ENCODE results near the gene CCT3.

Gene CCT3
- long read RNA-seq, transcript CCT3-201 (14 exons, 2,150 nt), result major isoform, 4,070 of 4,191 reads
- long read RNA-seq, partial matches to known transcripts, result 36 of 4,191 reads
- long read RNA-seq, other reads (novel, unspliced or antisense), result 78 of 4,191 reads

DNA sequence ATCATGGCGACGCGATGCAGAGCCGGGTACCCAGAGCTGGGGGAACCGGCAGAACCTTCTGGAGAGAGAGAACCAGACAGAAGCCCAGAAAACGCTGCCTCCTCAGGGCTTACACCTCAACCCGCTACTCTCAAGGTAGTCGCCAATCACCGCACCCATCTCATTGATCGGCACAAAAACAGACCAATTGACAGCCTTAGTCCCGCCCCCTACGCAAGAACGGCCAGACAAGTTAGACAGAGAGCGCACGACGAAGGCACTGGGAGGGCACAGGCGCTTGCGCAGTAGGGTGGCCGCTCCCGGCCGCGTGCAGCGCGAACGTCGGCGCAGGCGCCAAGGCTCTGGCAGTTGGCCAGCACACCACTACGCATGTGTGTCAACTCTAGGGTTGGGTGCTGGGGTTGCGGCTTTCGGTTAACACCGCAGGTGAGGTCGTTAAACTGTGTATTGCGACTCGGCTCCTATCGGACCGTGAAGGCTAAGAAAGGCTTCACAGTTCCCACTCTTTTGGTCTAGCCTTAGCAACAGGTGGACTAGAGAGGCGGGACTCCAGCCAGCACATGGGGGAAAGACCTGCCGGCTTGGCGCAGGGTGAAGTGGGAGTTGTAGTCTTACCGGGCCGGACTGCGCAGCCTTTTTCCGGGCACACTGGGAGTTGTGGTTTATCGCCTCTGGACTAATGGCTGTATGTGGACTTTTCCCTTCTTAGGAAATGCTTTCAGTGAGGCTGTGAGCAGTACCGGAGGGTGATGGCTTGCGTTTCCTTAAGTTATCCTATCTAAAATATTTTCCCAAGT is at the start of gene CCT3, which contains the start of gene TSACC:
TSS of gene CCT3 (minus strand) at position 113 of the 797 bp plus-strand sequence. CDS start at position 5, 108 bp downstream.
TSS of gene TSACC (plus strand) at position 347 of the 797 bp plus-strand sequence. CDS start 1,232 bp downstream, outside the sequence.
- peak within 1 kb of the TSS; percentile 90 for H3K4me3 ChIP-seq (replicated peaks; ENCODE audit: insufficient read depth, low read length)
- TF ChIP-seq POLR2AphosphoS5 (IDR thresholded peaks at IDR 0.05; ENCODE audit: low read depth) (peak; percentile 88), GABPA (IDR thresholded peaks at IDR 0.05; ENCODE audit: low read depth) (0 out of 2 replicates have a peak, but pooled peaks have one; percentile 36), CTCF (IDR thresholded peaks at IDR 0.05; ENCODE audit: insufficient read depth, low read length) (no peak)
- TF ChIP-seq, protein P1, sequence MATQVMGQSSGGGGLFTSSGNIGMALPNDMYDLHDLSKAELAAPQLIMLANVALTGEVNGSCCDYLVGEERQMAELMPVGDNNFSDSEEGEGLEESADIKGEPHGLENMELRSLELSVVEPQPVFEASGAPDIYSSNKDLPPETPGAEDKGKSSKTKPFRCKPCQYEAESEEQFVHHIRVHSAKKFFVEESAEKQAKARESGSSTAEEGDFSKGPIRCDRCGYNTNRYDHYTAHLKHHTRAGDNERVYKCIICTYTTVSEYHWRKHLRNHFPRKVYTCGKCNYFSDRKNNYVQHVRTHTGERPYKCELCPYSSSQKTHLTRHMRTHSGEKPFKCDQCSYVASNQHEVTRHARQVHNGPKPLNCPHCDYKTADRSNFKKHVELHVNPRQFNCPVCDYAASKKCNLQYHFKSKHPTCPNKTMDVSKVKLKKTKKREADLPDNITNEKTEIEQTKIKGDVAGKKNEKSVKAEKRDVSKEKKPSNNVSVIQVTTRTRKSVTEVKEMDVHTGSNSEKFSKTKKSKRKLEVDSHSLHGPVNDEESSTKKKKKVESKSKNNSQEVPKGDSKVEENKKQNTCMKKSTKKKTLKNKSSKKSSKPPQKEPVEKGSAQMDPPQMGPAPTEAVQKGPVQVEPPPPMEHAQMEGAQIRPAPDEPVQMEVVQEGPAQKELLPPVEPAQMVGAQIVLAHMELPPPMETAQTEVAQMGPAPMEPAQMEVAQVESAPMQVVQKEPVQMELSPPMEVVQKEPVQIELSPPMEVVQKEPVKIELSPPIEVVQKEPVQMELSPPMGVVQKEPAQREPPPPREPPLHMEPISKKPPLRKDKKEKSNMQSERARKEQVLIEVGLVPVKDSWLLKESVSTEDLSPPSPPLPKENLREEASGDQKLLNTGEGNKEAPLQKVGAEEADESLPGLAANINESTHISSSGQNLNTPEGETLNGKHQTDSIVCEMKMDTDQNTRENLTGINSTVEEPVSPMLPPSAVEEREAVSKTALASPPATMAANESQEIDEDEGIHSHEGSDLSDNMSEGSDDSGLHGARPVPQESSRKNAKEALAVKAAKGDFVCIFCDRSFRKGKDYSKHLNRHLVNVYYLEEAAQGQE (IDR thresholded peaks at IDR 0.05; ENCODE audit: insufficient replicate concordance, low read depth), result no peak
- H3K27me3 ChIP-seq (ENCODE audit: insufficient read depth, poor library complexity, severe bottlenecking), result no peaks in the 10 kb centered on the region
- DNase-seq (ENCODE audit: low read depth in 1 of 2, low spot score in 1 of 2), result peak; percentile 100
- H3K27ac ChIP-seq (replicated peaks), result peak within 1 kb of the TSS; percentile 83

DNA sequence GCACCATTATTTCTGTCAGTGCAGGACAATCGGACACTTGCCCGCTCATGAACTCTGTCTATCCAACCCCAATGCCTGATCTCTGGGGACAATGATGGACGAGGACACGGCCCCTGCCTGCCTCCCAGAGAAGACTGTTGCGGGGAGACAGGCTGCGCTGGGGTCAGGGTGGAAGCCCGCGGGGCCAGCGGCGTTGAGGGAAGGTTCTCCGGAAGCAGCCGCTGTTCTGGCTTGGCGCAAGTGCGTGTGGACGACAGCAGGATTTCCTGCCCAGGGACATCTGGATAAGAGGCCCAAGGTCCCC is 49.7 kb upstream of the CCT3 start:
- Histone ChIP-seq H3K27me3 (ENCODE audit: insufficient read depth, poor library complexity, severe bottlenecking) (peaks cover 31% of the 10 kb centered on the region), H3K27ac (replicated peaks) (no peak overlapping the region), H3K4me3 (replicated peaks; ENCODE audit: insufficient read depth, low read length) (no peak overlapping the region)
- TF ChIP-seq, protein P1 (IDR thresholded peaks at IDR 0.05; ENCODE audit: insufficient replicate concordance, low read depth), result no peak
- TF ChIP-seq SPI1 (IDR thresholded peaks at IDR 0.05; ENCODE audit: borderline replicate concordance, low read depth), result no peak
- TF ChIP-seq POLR2AphosphoS5 (IDR thresholded peaks at IDR 0.05; ENCODE audit: low read depth), result no peak
- TF ChIP-seq CTCF (IDR thresholded peaks at IDR 0.05; ENCODE audit: insufficient read depth, low read length), result no peak
- TF ChIP-seq GABPA (IDR thresholded peaks at IDR 0.05; ENCODE audit: low read depth), result no peak
- no peak for DNase-seq (ENCODE audit: low read depth in 1 of 2, low spot score in 1 of 2)

DNA sequence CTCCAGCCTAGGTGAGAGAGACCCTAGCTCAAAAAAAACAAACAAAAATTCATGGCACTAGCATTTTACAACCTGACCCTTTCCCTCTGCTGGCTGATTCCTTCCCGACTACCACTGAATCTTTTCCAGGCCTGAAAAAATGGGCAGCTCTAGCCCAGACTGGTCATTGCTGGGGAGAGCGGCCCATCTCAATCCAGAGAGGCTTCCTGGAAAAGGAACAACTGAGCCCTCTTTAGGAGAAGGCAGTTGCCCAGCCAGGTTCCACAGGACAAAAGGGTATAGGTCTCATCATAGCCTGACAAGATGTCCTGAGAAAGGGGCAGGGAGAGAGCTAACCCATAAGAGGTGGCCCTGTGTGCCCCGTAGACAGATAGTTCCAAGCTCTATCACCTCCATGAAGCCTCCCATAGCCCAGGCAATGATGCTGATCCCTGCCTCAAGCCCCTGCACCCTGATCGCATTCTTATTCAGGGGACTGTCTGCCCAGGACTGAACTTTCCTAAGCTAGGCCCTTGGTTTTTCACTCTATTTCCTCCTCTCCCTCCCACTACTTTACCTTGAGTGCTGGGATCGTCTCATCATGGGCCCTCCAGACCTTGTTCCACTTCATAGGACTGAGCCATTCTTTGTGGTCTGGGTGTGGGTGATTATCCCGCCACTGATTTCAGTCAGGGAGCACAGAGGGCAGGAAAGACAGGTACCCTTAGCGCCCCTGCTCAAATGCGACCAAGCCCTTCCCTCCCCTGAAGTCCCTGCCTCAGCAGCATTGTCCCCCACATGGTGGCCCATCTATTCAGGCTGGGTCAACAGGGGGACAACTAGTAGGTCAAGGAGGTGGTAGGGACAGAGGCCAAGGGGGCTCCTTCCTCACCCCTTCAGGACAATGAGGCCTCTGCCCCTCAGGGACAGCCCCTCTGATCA is 49.1 kb upstream of the CCT3 start:
- no peak overlapping the region for H3K4me3 ChIP-seq (replicated peaks; ENCODE audit: insufficient read depth, low read length)
- TF ChIP-seq POLR2AphosphoS5 (IDR thresholded peaks at IDR 0.05; ENCODE audit: low read depth), result no peak
- TF ChIP-seq, protein P1 (IDR thresholded peaks at IDR 0.05; ENCODE audit: insufficient replicate concordance, low read depth), result no peak
- TF ChIP-seq GABPA (IDR thresholded peaks at IDR 0.05; ENCODE audit: low read depth), result no peak
- peaks cover 31% of the 10 kb centered on the region for H3K27me3 ChIP-seq (ENCODE audit: insufficient read depth, poor library complexity, severe bottlenecking)
- no peak overlapping the region for H3K27ac ChIP-seq (replicated peaks)
- no peak for DNase-seq (ENCODE audit: low read depth in 1 of 2, low spot score in 1 of 2)

Measured in HL-60 (cell line).